ENCODE results near the gene SYPL2. TPM values are rescaled to one million over a fixed set of nuclear protein-coding genes. Genes with fewer than 3 reads are reported as not detected.

The SYPL2 gene
- total RNA-seq, 2 experiments from 2014 or later = not detected

DNA sequence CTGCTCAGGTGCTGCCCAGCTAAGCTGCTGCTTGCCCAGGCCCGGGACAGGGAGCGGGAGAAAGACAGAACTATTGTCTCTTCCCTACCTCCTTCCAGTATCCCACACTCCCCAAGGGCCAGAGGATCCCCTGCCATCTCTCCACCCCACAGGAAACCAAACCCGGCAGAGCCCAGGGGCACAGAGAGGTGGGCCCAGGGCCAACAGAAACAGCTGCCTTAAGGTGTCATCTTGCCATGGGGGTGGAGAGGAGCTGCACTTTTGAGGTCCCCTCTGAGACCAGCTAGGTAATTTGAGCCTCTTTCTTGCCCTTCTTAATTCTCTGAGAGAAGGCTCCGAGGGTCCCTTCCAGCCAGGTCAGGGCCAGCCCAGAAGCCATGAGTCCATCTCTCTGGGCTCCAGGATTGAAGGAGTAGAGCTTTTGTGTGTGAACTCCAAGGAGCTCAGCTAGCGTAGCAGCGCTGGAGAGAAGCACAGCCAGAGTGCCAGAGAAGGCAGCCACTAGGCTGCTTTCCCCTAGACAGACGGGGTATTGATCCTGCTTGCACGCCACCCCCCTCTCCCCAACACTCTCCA, 63.6 kb downstream of the SYPL2 start:
- ChIA-PET POLR2A (interaction anchor here (0.9 to 1.6 kb wide), 5 partner anchors 11 to 247 kb away, joined by 3 to 6 read pairs (median 4); partner anchors contain the start of genes GNAI3 and PSRC1), CTCF (ENCODE audit: unreplicated experiment) (interaction anchor here (1.0 to 1.2 kb wide), 3 partner anchors 17 to 40 kb away, joined by 3 to 5 read pairs (median 4); partner anchors contain the start of gene AMIGO1)
- TF ChIP-seq, protein P1, sequence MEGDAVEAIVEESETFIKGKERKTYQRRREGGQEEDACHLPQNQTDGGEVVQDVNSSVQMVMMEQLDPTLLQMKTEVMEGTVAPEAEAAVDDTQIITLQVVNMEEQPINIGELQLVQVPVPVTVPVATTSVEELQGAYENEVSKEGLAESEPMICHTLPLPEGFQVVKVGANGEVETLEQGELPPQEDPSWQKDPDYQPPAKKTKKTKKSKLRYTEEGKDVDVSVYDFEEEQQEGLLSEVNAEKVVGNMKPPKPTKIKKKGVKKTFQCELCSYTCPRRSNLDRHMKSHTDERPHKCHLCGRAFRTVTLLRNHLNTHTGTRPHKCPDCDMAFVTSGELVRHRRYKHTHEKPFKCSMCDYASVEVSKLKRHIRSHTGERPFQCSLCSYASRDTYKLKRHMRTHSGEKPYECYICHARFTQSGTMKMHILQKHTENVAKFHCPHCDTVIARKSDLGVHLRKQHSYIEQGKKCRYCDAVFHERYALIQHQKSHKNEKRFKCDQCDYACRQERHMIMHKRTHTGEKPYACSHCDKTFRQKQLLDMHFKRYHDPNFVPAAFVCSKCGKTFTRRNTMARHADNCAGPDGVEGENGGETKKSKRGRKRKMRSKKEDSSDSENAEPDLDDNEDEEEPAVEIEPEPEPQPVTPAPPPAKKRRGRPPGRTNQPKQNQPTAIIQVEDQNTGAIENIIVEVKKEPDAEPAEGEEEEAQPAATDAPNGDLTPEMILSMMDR (conservative IDR thresholded peaks at IDR 0.05; ENCODE audit: low read length) = no peak
- TF ChIP-seq EZH2phosphoT487 (IDR thresholded peaks at IDR 0.05; ENCODE audit: borderline replicate concordance, low read depth, low read length) = no peak
- Histone ChIP-seq H3K4me3 (ENCODE audit: low read depth, low read length, poor library complexity, severe bottlenecking) (no peak overlapping the region), H4K20me1 (ENCODE audit: insufficient read depth, low read length) (no peaks in the 10 kb centered on the region), H3K79me2 (ENCODE audit: insufficient read depth, low read depth, low read length) (no peaks in the 10 kb centered on the region), H3K27ac (ENCODE audit: low read depth, low read length, poor library complexity, severe bottlenecking) (no peak overlapping the region), H2AFZ (ENCODE audit: low read length) (no peak overlapping the region), H3K9me2 (ENCODE audit: insufficient read depth, low read length) (no peaks in the 10 kb centered on the region), H3K4me2 (ENCODE audit: low read length) (no peak overlapping the region), H3K36me3 (ENCODE audit: insufficient read depth, low read length) (no peaks in the 10 kb centered on the region), H3K9me3 (ENCODE audit: low read length) (no peaks in the 10 kb centered on the region), H3K4me1 (ENCODE audit: insufficient read depth, low read length, poor library complexity, severe bottlenecking) (peaks cover 6% of the 10 kb centered on the region)
- DNase-seq (ENCODE audit: low spot score) = no peak
- intact Hi-C loops (cut with micrococcal nuclease; ENCODE audit: unreplicated experiment) = no loop called here
- no TSS peak for BruUV-seq (replicated peaks)

DNA sequence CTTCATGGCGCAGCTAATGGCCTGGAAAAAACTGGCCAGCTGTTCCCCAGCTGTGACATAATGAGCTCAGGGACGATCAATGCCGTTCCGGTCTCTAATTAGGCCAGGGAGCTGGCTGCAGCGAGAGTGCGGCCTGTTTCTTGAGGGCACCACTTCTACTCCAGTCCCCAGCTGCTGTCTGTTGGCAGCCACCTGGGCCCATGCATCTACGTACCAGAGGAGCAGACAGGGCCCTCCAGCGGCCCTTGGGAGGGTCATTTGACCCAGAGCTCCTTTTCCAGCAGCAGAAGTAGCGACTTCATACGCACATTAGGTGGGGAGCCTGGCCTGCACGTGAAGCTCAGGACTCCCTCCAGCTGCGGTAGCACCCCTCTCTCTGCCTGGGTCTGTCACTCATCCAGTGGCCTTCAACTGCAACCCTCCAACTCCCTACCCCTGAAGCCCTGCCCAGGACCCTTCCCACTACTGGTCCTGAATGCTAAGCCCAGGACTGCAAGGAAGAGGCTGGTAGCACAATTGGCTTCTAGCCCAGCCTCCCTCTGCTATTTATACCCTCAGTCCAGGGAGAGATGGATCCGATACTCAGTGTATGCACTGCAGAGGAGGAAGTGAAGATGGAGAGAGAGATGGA, 64.2 kb downstream of the SYPL2 start:
- H3K79me2 ChIP-seq (ENCODE audit: insufficient read depth, low read depth, low read length) = no peaks in the 10 kb centered on the region
- TF ChIP-seq EZH2phosphoT487 (IDR thresholded peaks at IDR 0.05; ENCODE audit: borderline replicate concordance, low read depth, low read length) = no peak
- TF ChIP-seq, protein P1 (conservative IDR thresholded peaks at IDR 0.05; ENCODE audit: low read length) = no peak
- no peak overlapping the region for H2AFZ ChIP-seq (ENCODE audit: low read length)
- H4K20me1 ChIP-seq (ENCODE audit: insufficient read depth, low read length) = no peaks in the 10 kb centered on the region
- no peaks in the 10 kb centered on the region for H3K9me3 ChIP-seq (ENCODE audit: low read length)
- H3K4me2 ChIP-seq (ENCODE audit: low read length) = no peak overlapping the region
- no TSS peak for BruUV-seq (replicated peaks)
- H3K9me2 ChIP-seq (ENCODE audit: insufficient read depth, low read length) = no peaks in the 10 kb centered on the region
- H3K4me1 ChIP-seq (ENCODE audit: insufficient read depth, low read length, poor library complexity, severe bottlenecking) = peaks cover 6% of the 10 kb centered on the region
- DNase-seq (ENCODE audit: low spot score) = no peak
- ChIA-PET POLR2A (interaction anchor here (0.9 to 1.6 kb wide), 5 partner anchors 10 to 248 kb away, joined by 3 to 6 read pairs (median 4); partner anchors contain the start of genes GNAI3 and PSRC1), CTCF (ENCODE audit: unreplicated experiment) (interaction anchor here (1.0 to 1.2 kb wide), 3 partner anchors 17 to 40 kb away, joined by 3 to 5 read pairs (median 4); partner anchors contain the start of gene AMIGO1)
- H3K4me3 ChIP-seq (ENCODE audit: low read depth, low read length, poor library complexity, severe bottlenecking) = no peak overlapping the region
- no peaks in the 10 kb centered on the region for H3K36me3 ChIP-seq (ENCODE audit: insufficient read depth, low read length)
- intact Hi-C loops (cut with micrococcal nuclease; ENCODE audit: unreplicated experiment) = no loop called here
- H3K27ac ChIP-seq (ENCODE audit: low read depth, low read length, poor library complexity, severe bottlenecking) = no peak overlapping the region
